Measurements from ENCODE around the gene MATN1. TPM values are rescaled to one million over a fixed set of nuclear protein-coding genes. Genes with fewer than 3 reads are reported as not detected.

The MATN1 gene
- total RNA-seq, 2 donors from 2014 or later: not detected

- H3K9me3 ChIP-seq (ENCODE audit: control insufficient read depth, low read length): no peaks in the 10 kb centered on the region
- H3K36me3 ChIP-seq (ENCODE audit: control insufficient read depth, insufficient read depth, low read length): no peaks in the 10 kb centered on the region
- no peak overlapping the region for H3K4me3 ChIP-seq (ENCODE audit: low read length)
- no peak for DNase-seq
- 92 to 98% methylated on average over 6 of the region's 6 CpGs for WGBS, 2 experiments (ENCODE audit: insufficient coverage in 1 of 2, insufficient read length in 1 of 2)
- Mint-ChIP-seq H3K27ac (no peak overlapping the region), H3K9me3 (no peaks in the 10 kb centered on the region), H3K36me3 (ENCODE audit: low read depth) (no peaks in the 10 kb centered on the region), H3K4me1 (peaks cover 13% of the 10 kb centered on the region), H3K27me3 (ENCODE audit: insufficient read depth) (peaks cover 3% of the 10 kb centered on the region), H3K4me3 (no peak overlapping the region)
- no peak overlapping the region for H3K9ac ChIP-seq (ENCODE audit: extremely low read depth, low read length, poor library complexity, severe bottlenecking)
- H3K27ac ChIP-seq (ENCODE audit: low read depth, low read length): no peak overlapping the region
- no peak for TF ChIP-seq CTCF (conservative IDR thresholded peaks at IDR 0.05)
- no peaks in the 10 kb centered on the region for H3K27me3 ChIP-seq (ENCODE audit: control insufficient read depth, insufficient read depth, low read length, poor library complexity, severe bottlenecking)
- no peaks in the 10 kb centered on the region for H3K4me1 ChIP-seq (ENCODE audit: control insufficient read depth, insufficient read depth, low read length)
Measured at GRCh38 chr1:30735668-30736498, 12.5 kb upstream of the MATN1 start.

- Mint-ChIP-seq H3K36me3 (ENCODE audit: low read depth) (no peaks in the 10 kb centered on the region), H3K4me1 (peaks cover 9% of the 10 kb centered on the region), H3K27me3 (ENCODE audit: insufficient read depth) (peaks cover 3% of the 10 kb centered on the region), H3K9me3 (no peaks in the 10 kb centered on the region), H3K27ac (no peak overlapping the region), H3K4me3 (no peak overlapping the region)
- no peaks in the 10 kb centered on the region for H3K27me3 ChIP-seq (ENCODE audit: control insufficient read depth, insufficient read depth, low read length, poor library complexity, severe bottlenecking)
- H3K27ac ChIP-seq (ENCODE audit: low read depth, low read length): no peak overlapping the region
- H3K4me1 ChIP-seq (ENCODE audit: control insufficient read depth, insufficient read depth, low read length): no peaks in the 10 kb centered on the region
- no peak overlapping the region for H3K4me3 ChIP-seq (ENCODE audit: low read length)
- H3K9ac ChIP-seq (ENCODE audit: extremely low read depth, low read length, poor library complexity, severe bottlenecking): no peak overlapping the region
- H3K36me3 ChIP-seq (ENCODE audit: control insufficient read depth, insufficient read depth, low read length): no peaks in the 10 kb centered on the region
- no peak for TF ChIP-seq CTCF (conservative IDR thresholded peaks at IDR 0.05)
- DNase-seq: no peak
- 91 to 95% methylated on average over 3 to 6 of the region's 6 CpGs for WGBS, 2 experiments (ENCODE audit: insufficient coverage in 1 of 2, insufficient read length in 1 of 2)
- H3K9me3 ChIP-seq (ENCODE audit: control insufficient read depth, low read length): no peaks in the 10 kb centered on the region
Measured at GRCh38 chr1:30735124-30735523, 11.7 kb upstream of the MATN1 start.

GRCh38 chr1:30734580-30734979 lies 11.2 kb upstream of the MATN1 start:
- Histone ChIP-seq H3K4me1 (ENCODE audit: control insufficient read depth, insufficient read depth, low read length) (no peaks in the 10 kb centered on the region), H3K9ac (ENCODE audit: extremely low read depth, low read length, poor library complexity, severe bottlenecking) (no peak overlapping the region), H3K36me3 (ENCODE audit: control insufficient read depth, insufficient read depth, low read length) (no peaks in the 10 kb centered on the region), H3K9me3 (ENCODE audit: control insufficient read depth, low read length) (no peaks in the 10 kb centered on the region), H3K4me3 (ENCODE audit: low read length) (no peak overlapping the region), H3K27me3 (ENCODE audit: control insufficient read depth, insufficient read depth, low read length, poor library complexity, severe bottlenecking) (no peaks in the 10 kb centered on the region), H3K27ac (ENCODE audit: low read depth, low read length) (no peak overlapping the region)
- TF ChIP-seq CTCF (conservative IDR thresholded peaks at IDR 0.05): no peak
- peaks cover 3% of the 10 kb centered on the region for H3K27me3 Mint-ChIP-seq (ENCODE audit: insufficient read depth)
- no peak overlapping the region for H3K27ac Mint-ChIP-seq
- no peak overlapping the region for H3K4me3 Mint-ChIP-seq
- H3K36me3 Mint-ChIP-seq (ENCODE audit: low read depth): no peaks in the 10 kb centered on the region
- peaks cover 5% of the 10 kb centered on the region for H3K4me1 Mint-ChIP-seq
- WGBS, 2 experiments (ENCODE audit: insufficient coverage in 1 of 2, insufficient read length in 1 of 2): 87 to 94% methylated on average over 3 to 4 of the region's 4 CpGs
- no peaks in the 10 kb centered on the region for H3K9me3 Mint-ChIP-seq
- no peak for DNase-seq
